ENCODE data around the gene FLAD1. TPM values are rescaled to one million over a fixed set of nuclear protein-coding genes. Genes with fewer than 3 reads are reported as not detected.

The FLAD1 gene
- total and polyA plus RNA-seq, 2 donors (not counting 3 experiments of a cell fraction or from before 2014, with no cell fraction given): 42.2 to 59.1 TPM

DNA sequence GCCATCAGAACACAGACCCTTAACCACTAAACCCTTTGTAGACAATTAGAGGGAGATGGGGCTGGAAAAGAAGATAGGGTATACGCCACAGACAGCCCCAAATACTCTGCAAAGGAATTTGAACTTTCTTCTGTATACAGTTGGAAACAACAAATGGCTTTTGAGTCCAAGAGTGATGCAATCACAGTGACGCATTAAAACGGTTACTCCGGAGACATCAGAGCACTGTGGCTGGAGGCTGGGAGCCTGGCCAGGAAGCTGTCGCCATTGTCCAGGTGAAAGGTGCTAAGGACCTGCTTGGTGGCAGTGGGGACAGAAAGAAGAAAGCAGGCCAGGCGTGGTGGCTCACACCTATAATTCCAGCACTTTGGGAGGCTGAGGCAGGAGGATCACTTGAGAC lies 4.2 kb downstream of the FLAD1 start:
- Histone ChIP-seq H3K79me2 (ENCODE audit: control insufficient read depth, insufficient read depth, low read length) (peaks cover 18% of the 10 kb centered on the region), H3K4me3 (replicated peaks in 1 of 3; ENCODE audit: insufficient read depth in 1 of 3, low read depth in 1 of 3, low read length in 3 of 3) (no peak overlapping the region), H3K9ac (replicated peaks; ENCODE audit: extremely low read depth, insufficient read depth, low read length) (no peak overlapping the region), H4K20me1 (replicated peaks; ENCODE audit: control insufficient read depth, extremely low read depth, insufficient read depth, low read length) (no peaks in the 10 kb centered on the region), H3K27me3 (ENCODE audit: control insufficient read depth in 2 of 2, insufficient read depth in 2 of 2, low read length in 2 of 2) (no peaks in the 10 kb centered on the region), H2AFZ (ENCODE audit: low read depth, low read length) (no peak overlapping the region), H3K4me2 (ENCODE audit: insufficient read depth, low read length) (no peak overlapping the region), H3K27ac (ENCODE audit: insufficient read depth, low read depth, low read length) (no peak overlapping the region), H3K9me3 (replicated peaks; ENCODE audit: control insufficient read depth, insufficient read depth, low read length) (no peaks in the 10 kb centered on the region), H3K36me3 (ENCODE audit: control insufficient read depth in 2 of 2, extremely low read depth in 1 of 2, insufficient read depth in 2 of 2, low read length in 2 of 2) (peaks cover 3 to 24% of the 10 kb centered on the region in 2 experiments), H3K9me1 (replicated peaks; ENCODE audit: control insufficient read depth, extremely low read depth, insufficient read depth, low read length) (no peaks in the 10 kb centered on the region), H3K4me1 (ENCODE audit: control insufficient read depth, extremely low read depth, insufficient read depth, low read length) (peaks cover 11% of the 10 kb centered on the region)
- no peak for FAIRE-seq
- BruUV-seq (replicated peaks): no TSS peak
- CTCF ChIA-PET: interaction anchor here (1.1 to 2.3 kb wide), 6 partner anchors 9 to 30 kb away, joined by 3 to 10 read pairs (median 5); partner anchors contain the start of genes CKS1B, PYGO2 and SHC1
- DNase-seq (ENCODE audit: low read depth, low spot score): no peak
- intact Hi-C loops (cut with micrococcal nuclease) (no loop called here), dilution Hi-C loops (cut with MboI; ENCODE audit: extremely low pct_ligation_motif_present, low sequenced_read_pairs) (no loop called here)
- POLR2A ChIA-PET: no interaction called here
- TF ChIP-seq MYC (IDR thresholded peaks at IDR 0.05; ENCODE audit: low read depth, low read length): no peak
- no peak for TF ChIP-seq EZH2 (IDR thresholded peaks at IDR 0.05; ENCODE audit: borderline replicate concordance, low read depth, low read length, severe bottlenecking)
- no peak for TF ChIP-seq JUN (IDR thresholded peaks at IDR 0.05; ENCODE audit: borderline replicate concordance, insufficient read depth, insufficient read length, low read depth)
- TF ChIP-seq POLR2AphosphoS5 (IDR thresholded peaks at IDR 0.05; ENCODE audit: insufficient read depth, low read depth, low read length): no peak
- no peak for TF ChIP-seq GATA2 (IDR thresholded peaks at IDR 0.05; ENCODE audit: insufficient read depth, insufficient read length, low read depth, low read length)
- TF ChIP-seq FOS (IDR thresholded peaks at IDR 0.05; ENCODE audit: borderline replicate concordance, insufficient read depth, low read length): no peak
- no peak for TF ChIP-seq POLR2A (IDR thresholded peaks at IDR 0.05; ENCODE audit: low read depth, low read length)
- TF ChIP-seq, protein P1, sequence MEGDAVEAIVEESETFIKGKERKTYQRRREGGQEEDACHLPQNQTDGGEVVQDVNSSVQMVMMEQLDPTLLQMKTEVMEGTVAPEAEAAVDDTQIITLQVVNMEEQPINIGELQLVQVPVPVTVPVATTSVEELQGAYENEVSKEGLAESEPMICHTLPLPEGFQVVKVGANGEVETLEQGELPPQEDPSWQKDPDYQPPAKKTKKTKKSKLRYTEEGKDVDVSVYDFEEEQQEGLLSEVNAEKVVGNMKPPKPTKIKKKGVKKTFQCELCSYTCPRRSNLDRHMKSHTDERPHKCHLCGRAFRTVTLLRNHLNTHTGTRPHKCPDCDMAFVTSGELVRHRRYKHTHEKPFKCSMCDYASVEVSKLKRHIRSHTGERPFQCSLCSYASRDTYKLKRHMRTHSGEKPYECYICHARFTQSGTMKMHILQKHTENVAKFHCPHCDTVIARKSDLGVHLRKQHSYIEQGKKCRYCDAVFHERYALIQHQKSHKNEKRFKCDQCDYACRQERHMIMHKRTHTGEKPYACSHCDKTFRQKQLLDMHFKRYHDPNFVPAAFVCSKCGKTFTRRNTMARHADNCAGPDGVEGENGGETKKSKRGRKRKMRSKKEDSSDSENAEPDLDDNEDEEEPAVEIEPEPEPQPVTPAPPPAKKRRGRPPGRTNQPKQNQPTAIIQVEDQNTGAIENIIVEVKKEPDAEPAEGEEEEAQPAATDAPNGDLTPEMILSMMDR (IDR thresholded peaks at IDR 0.05; ENCODE audit: extremely low read depth in 1 of 2, insufficient read depth in 1 of 2, low read depth in 1 of 2, low read length in 2 of 2): no peak
- TF ChIP-seq, protein P2, sequence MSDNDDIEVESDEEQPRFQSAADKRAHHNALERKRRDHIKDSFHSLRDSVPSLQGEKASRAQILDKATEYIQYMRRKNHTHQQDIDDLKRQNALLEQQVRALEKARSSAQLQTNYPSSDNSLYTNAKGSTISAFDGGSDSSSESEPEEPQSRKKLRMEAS (IDR thresholded peaks at IDR 0.05; ENCODE audit: insufficient read depth, insufficient read length): no peak
